Activated effector memory CD4-positive, alpha-beta T cell treated with Interleukin-2 at 50 U/mL for 16 hours (primary cell): Measurements from ENCODE around the gene QRFP.

ENCODE experiments used
- DNase-seq: peaks from one replicate; pipeline ENCODE4 v3.0.0-alpha.2; 2020

Gene QRFP

GRCh38 chr9:130847306-130848217 is 49.0 kb downstream of the QRFP start:
- DNase-seq, result no peak

GRCh38 chr9:130846487-130847305 is 49.9 kb downstream of the QRFP start:
- no peak for DNase-seq

DNA sequence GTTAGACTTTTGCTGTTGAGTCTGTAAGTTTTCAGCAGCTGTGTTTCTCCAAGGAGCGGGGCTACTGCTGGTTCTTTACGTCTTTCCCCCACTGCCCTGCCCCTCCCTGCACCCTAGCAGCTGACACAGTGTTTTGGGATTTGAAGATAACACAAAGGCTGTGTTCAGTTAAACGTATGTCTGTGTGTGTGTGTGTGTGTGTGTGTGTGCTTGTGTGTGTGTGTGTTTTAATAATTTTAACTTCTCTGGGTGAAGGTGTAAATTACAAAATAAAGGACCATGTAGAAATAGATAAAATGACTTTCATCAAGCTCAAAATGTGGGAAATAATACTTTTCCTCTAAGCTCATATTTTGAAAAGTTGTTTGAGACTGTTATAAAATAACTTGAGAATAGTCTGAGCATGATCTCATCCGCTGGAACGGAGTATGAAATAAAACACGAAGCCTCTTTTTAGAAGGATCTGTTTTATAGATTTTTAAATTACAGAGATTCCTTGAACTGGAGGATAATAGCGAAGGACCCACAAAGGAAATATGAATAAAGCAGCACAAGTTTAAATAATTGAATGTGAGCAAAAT is 50.6 kb downstream of the QRFP start:
- no peak for DNase-seq

DNA sequence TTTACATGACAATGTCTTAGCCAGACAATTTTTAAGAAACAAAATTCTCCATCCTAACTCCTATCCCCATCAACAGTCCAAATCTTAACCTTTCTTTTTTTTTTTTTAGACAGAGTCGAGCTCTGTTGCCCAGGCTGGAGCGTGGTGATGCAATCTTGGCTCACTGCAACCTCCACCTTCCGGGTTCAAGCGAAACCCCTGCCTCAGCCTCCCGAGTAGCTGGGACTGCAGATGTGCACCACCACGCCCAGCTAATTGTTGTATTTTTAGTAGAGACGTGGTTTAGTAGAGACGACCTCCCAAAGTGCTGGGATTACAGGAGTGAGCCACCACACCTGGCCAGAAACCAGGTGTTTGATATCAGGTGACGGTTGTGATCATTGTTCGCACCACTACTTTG is 51.4 kb downstream of the QRFP start:
- DNase-seq, result no peak

DNA sequence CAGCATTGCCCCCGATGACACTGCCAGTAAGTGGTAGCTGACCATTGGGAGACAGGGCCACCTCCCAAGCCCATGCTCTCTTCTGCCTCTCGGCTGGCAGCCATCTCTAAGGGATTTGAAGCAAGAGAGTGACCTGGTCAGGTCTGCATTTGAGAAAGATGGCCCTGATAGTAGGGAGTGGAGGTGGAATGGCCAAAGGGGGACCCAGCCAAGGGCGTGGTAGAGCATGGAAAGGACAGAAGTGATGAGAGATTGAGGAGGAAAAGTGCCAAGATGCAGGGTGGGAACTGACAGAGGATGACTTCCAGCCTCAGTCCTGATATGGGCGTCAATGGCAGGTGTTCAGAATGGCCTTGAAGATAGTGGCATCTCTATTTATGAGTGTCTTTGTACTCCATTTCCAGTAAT is 52.6 kb downstream of the QRFP start:
- no peak for DNase-seq

DNA sequence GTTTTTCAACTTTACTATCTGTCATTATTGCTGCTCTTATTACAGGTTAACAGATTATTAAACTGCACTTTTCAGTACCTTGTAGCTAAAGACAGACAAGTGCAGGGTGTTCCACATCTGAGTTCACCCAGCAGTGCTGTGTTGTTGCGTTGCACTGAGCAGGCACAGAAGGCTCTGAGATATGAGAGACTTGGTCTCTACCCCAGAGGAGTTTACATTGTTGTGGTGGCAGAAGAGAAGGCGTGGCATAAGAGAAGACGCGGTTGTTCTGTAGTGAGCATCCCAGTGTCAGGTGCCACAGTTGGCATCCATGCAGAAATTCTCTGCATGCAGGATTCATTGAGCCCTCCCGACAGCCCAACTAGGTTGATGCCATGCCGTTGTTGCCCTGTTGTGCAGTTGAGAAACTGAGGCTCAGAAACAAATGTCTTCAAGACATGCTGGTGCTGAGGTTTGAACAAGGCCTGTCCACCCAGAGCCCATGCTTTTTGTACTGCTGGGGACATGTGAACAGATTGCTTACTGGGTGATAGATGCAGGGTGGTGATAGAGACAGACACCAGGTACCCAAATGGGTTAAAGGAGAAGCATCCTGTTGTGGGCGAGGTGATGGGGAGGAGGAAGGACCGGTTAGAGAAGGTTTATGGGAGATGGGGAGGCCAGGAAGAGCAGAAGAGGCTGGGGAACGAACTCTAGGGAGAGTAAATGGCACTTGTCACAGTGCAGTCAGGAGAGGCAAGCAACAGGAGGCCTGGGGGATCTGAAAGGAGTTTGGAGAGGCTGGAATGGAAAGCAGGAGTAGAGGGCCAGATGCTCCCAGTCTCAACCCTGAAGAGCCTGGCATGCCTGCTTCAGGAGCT is 53.3 kb downstream of the QRFP start:
- no peak for DNase-seq
